GM12878 (cell line): ENCODE data around the gene PDCD2.

Source experiments
- CTCF ChIP-seq, 3 experiments: IDR thresholded peaks in 2 of 3; conservative IDR thresholded peaks in 1 of 3; 2 replicates each; pipeline ENCODE4 v1.5.1; 2011; ENCODE audit warnings: low read depth in 3 of 3, low read length in 3 of 3, mild to moderate bottlenecking in 3 of 3, control low read depth in 2 of 3, moderate library complexity in 2 of 3, inconsistent platforms in 1 of 3, mixed read lengths in 1 of 3; ENCODE audit not compliant: control insufficient read depth in 2 of 3, insufficient read depth in 1 of 3; ENCODE audit errors: extremely low read depth in 1 of 3
- E2F4 ChIP-seq: IDR thresholded peaks from 2 replicates; pipeline ENCODE4 v1.6.1; 2012; ENCODE audit warnings: low read depth, low read length, improper control_type of control experiment
- EGR1 ChIP-seq, 2 experiments: IDR thresholded peaks; 1 replicate in 1 of 2; 2 replicates in 1 of 2; pipeline ENCODE4 v1.6.1; 2011 to 2012; ENCODE audit warnings: low read depth in 2 of 2, low read length in 2 of 2, borderline replicate concordance in 1 of 2, mild to moderate bottlenecking in 1 of 2, moderate library complexity in 1 of 2
- EP300 ChIP-seq, 2 experiments: fragments of 150-350 bp in 1 of 2; IDR thresholded peaks; 2 replicates each; pipeline ENCODE4 v1.6.1; 2011 to 2012; ENCODE audit warnings: low read depth in 2 of 2, low read length in 2 of 2, borderline replicate concordance in 1 of 2, improper control_type of control experiment in 1 of 2, inconsistent platforms in 1 of 2; ENCODE audit not compliant: control insufficient read depth in 1 of 2
- ESRRA ChIP-seq: IDR thresholded peaks from 2 replicates; pipeline ENCODE4 v1.6.1; 2012; ENCODE audit warnings: mild to moderate bottlenecking, low read length, improper control_type of control experiment
- EZH2 ChIP-seq: IDR thresholded peaks from 2 replicates; pipeline ENCODE4 v1.6.1; 2012; ENCODE audit warnings: low read depth, mild to moderate bottlenecking, control low read depth, inconsistent platforms, low read length, borderline replicate concordance; ENCODE audit not compliant: control insufficient read depth
- IKZF1 ChIP-seq: fragments of 450-650 bp; conservative IDR thresholded peaks from 2 replicates; pipeline ENCODE4 v1.6.1; 2017; ENCODE audit warnings: antibody characterized with exemption, mild to moderate bottlenecking
- NR2C2 ChIP-seq: IDR thresholded peaks from 2 replicates; pipeline ENCODE4 v1.6.1; 2011; ENCODE audit warnings: borderline replicate concordance, low read depth; ENCODE audit not compliant: control insufficient read depth, insufficient read length
- PML ChIP-seq: IDR thresholded peaks from 2 replicates; pipeline ENCODE4 v1.6.1; 2012; ENCODE audit warnings: low read length, inconsistent platforms
- SMC3 ChIP-seq: IDR thresholded peaks from 2 replicates; pipeline ENCODE4 v1.6.1; 2011; ENCODE audit warnings: low read length, improper control_type of control experiment, borderline replicate concordance
- SUPT20H ChIP-seq: IDR thresholded peaks from 2 replicates; pipeline ENCODE4 v1.6.1; 2011; ENCODE audit warnings: low read depth, mild to moderate bottlenecking, low read length, moderate library complexity, borderline replicate concordance; ENCODE audit not compliant: control insufficient read depth
- USF2 ChIP-seq: IDR thresholded peaks from 2 replicates; pipeline ENCODE4 v1.6.1; 2011; ENCODE audit warnings: low read depth, low read length, improper control_type of control experiment, borderline replicate concordance
- ZNF274 ChIP-seq: IDR thresholded peaks from one replicate; pipeline ENCODE4 v1.8.0; 2011; ENCODE audit not compliant: insufficient read length, insufficient read depth

GRCh38 chr6:170545405-170545804 lies 39.0 kb downstream of the PDCD2 start:
- TF ChIP-seq EP300 (IDR thresholded peaks at IDR 0.05; ENCODE audit: borderline replicate concordance in 1 of 2, control insufficient read depth in 1 of 2, low read depth in 2 of 2, low read length in 2 of 2) (no peak), EZH2 (no peak), CTCF (IDR thresholded peaks at IDR 0.05 in 2 of 3, conservative IDR thresholded peaks at IDR 0.05 in 1 of 3; ENCODE audit: control insufficient read depth in 2 of 3, extremely low read depth in 1 of 3, insufficient read depth in 1 of 3, low read depth in 3 of 3, low read length in 3 of 3) (no peak), USF2 (no peak), SUPT20H (no peak), NR2C2 (no peak), EGR1 (IDR thresholded peaks at IDR 0.05; ENCODE audit: borderline replicate concordance in 1 of 2, low read depth in 2 of 2, low read length in 2 of 2) (no peak), ESRRA (no peak), IKZF1 (no peak), E2F4 (no peak), SMC3 (no peak), ZNF274 (no peak), PML (no peak)
